Measurements from ENCODE around the gene ANKRD1. TPM values are rescaled to one million over a fixed set of nuclear protein-coding genes. Genes with fewer than 3 reads are reported as not detected.

The ANKRD1 gene
- total and polyA plus RNA-seq, 2 donors, result 2.0 to 27.4 TPM

GRCh38 chr10:90925079-90926029 lies 4.5 kb upstream of the ANKRD1 start:
- peaks cover 2 to 13% of the 10 kb centered on the region in 2 donors for H3K4me1 ChIP-seq (ENCODE audit: control insufficient read depth in 2 of 2, insufficient read depth in 2 of 2, low read length in 2 of 2)
- H3K27ac ChIP-seq (ENCODE audit: low read depth in 1 of 2, low read length in 1 of 2), result no peak overlapping the region
- H3K9me3 ChIP-seq (ENCODE audit: control insufficient read depth in 2 of 2, insufficient read depth in 1 of 2, low read length in 1 of 2), result no peaks in the 10 kb centered on the region
- H3K4me3 ChIP-seq (ENCODE audit: low read length in 2 of 2), result no peak overlapping the region
- 95% methylated on average over 5 of the region's 5 CpGs for WGBS
- H3K27me3 ChIP-seq (ENCODE audit: control insufficient read depth in 2 of 2, insufficient read depth in 1 of 2, low read length in 1 of 2), result no peaks in the 10 kb centered on the region
- H3K36me3 ChIP-seq (ENCODE audit: control insufficient read depth in 2 of 2, insufficient read depth in 2 of 2, low read length in 1 of 2), result no peaks in the 10 kb centered on the region
- DNase-seq (ENCODE audit: low read depth in 6 of 9, low spot score in 9 of 9), result no peak

GRCh38 chr10:90924552-90924951 lies 3.7 kb upstream of the ANKRD1 start:
- WGBS, result 97% methylated on average over 3 of the region's 3 CpGs
- no peak overlapping the region for H3K27ac ChIP-seq (ENCODE audit: low read depth in 1 of 2, low read length in 1 of 2)
- H3K4me3 ChIP-seq (ENCODE audit: low read length in 2 of 2), result no peak overlapping the region
- H3K9me3 ChIP-seq (ENCODE audit: control insufficient read depth in 2 of 2, insufficient read depth in 1 of 2, low read length in 1 of 2), result no peaks in the 10 kb centered on the region
- peaks cover 0 to 6% of the 10 kb centered on the region in 2 donors for H3K4me1 ChIP-seq (ENCODE audit: control insufficient read depth in 2 of 2, insufficient read depth in 2 of 2, low read length in 2 of 2)
- no peaks in the 10 kb centered on the region for H3K27me3 ChIP-seq (ENCODE audit: control insufficient read depth in 2 of 2, insufficient read depth in 1 of 2, low read length in 1 of 2)
- H3K36me3 ChIP-seq (ENCODE audit: control insufficient read depth in 2 of 2, insufficient read depth in 2 of 2, low read length in 1 of 2), result no peaks in the 10 kb centered on the region
- DNase-seq (ENCODE audit: low read depth in 6 of 9, low spot score in 9 of 9), result no peak

GRCh38 chr10:90923111-90923731 lies 2.3 kb upstream of the ANKRD1 start:
- Histone ChIP-seq H3K4me1 (ENCODE audit: control insufficient read depth in 2 of 2, insufficient read depth in 2 of 2, low read length in 2 of 2) (no peaks in the 10 kb centered on the region), H3K4me3 (ENCODE audit: low read length in 2 of 2) (no peak overlapping the region), H3K27ac (ENCODE audit: low read depth in 1 of 2, low read length in 1 of 2) (no peak overlapping the region), H3K27me3 (ENCODE audit: control insufficient read depth in 2 of 2, insufficient read depth in 1 of 2, low read length in 1 of 2) (no peaks in the 10 kb centered on the region), H3K9me3 (ENCODE audit: control insufficient read depth in 2 of 2, insufficient read depth in 1 of 2, low read length in 1 of 2) (no peaks in the 10 kb centered on the region), H3K36me3 (ENCODE audit: control insufficient read depth in 2 of 2, insufficient read depth in 2 of 2, low read length in 1 of 2) (no peaks in the 10 kb centered on the region)
- no peak for DNase-seq (ENCODE audit: low read depth in 6 of 9, low spot score in 9 of 9)
- WGBS, result 84% methylated on average over 2 of the region's 2 CpGs

- DNase-seq (ENCODE audit: low read depth in 6 of 9, low spot score in 9 of 9), result no peak
- H3K27ac ChIP-seq (ENCODE audit: low read depth in 1 of 2, low read length in 1 of 2), result no peak overlapping the region
- H3K4me3 ChIP-seq (ENCODE audit: low read length in 2 of 2), result no peak overlapping the region
- H3K27me3 ChIP-seq (ENCODE audit: control insufficient read depth in 2 of 2, insufficient read depth in 1 of 2, low read length in 1 of 2), result no peaks in the 10 kb centered on the region
- no peaks in the 10 kb centered on the region for H3K36me3 ChIP-seq (ENCODE audit: control insufficient read depth in 2 of 2, insufficient read depth in 2 of 2, low read length in 1 of 2)
- WGBS, result 93% methylated on average over 3 of the region's 3 CpGs
- no peaks in the 10 kb centered on the region for H3K9me3 ChIP-seq (ENCODE audit: control insufficient read depth in 2 of 2, insufficient read depth in 1 of 2, low read length in 1 of 2)
- no peaks in the 10 kb centered on the region for H3K4me1 ChIP-seq (ENCODE audit: control insufficient read depth in 2 of 2, insufficient read depth in 2 of 2, low read length in 2 of 2)
Observed at GRCh38 chr10:90921906-90922305, 1.0 kb upstream of the ANKRD1 start.

DNA sequence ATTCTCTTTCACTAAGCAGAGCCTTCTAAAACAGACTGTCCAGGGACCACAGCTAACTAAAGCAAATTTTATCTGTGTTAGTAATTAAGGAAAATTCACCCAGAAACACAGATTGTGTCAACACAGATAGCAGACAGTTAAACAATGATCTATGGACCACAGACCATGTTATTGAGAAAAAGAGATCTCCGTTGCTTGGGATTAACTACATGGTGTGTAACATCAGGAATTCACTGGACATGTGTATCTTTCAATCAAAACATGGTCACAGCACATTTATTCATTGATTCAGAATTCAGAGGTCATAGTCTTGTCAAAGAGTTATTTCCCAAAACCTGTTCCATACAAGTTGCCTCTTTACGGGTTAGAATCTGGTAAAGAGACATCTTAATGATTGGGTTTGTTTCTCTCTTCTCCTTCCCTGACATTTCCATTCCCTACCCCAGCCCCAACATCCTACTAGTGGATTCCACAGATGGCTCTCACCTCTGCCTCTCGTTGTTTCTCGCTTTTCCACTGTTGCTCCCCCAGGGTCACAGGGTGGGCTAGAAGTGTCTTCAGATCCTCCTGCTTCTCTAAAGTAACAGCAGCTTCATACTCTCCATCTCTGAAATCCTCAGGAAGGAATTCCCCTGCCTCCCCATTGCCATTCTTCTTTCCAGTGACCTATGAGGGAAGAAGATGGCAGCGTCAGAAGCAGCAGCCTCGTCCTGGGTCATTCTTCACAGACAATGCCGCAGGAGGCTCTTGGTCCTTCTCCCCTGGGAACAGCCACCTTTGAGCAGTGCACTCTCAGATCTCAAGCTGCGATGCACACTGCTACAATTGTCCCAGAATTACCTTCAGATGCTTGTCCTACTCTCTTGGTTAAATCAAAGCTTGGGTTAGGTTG lies 958 bp downstream of the ANKRD1 start:
- Histone ChIP-seq H3K36me3 (ENCODE audit: control insufficient read depth in 2 of 2, insufficient read depth in 2 of 2, low read length in 1 of 2) (no peaks in the 10 kb centered on the region), H3K4me1 (ENCODE audit: control insufficient read depth in 2 of 2, insufficient read depth in 2 of 2, low read length in 2 of 2) (no peaks in the 10 kb centered on the region), H3K27ac (ENCODE audit: low read depth in 1 of 2, low read length in 1 of 2) (no peak overlapping the region), H3K4me3 (ENCODE audit: low read length in 2 of 2) (no peak overlapping the region), H3K27me3 (ENCODE audit: control insufficient read depth in 2 of 2, insufficient read depth in 1 of 2, low read length in 1 of 2) (no peaks in the 10 kb centered on the region), H3K9me3 (ENCODE audit: control insufficient read depth in 2 of 2, insufficient read depth in 1 of 2, low read length in 1 of 2) (no peaks in the 10 kb centered on the region)
- WGBS, result 97% methylated on average over 8 of the region's 8 CpGs
- DNase-seq (ENCODE audit: low read depth in 6 of 9, low spot score in 9 of 9), result no peak

DNA sequence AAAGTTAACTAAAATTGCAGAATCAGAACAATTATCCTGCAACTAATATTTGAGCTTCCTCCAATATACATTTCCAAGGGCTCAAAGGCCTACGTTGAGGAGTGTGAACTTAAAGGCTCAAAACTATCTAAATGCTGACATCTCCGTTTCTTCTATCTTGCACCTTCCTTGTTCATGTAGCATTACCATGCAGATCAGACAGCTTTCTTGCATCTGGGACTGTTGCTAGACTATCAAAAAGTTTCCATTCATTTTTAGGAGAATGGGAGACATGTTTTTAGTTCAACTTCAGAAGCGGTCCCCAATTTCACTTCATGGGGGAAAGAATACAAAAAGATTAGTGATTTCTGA lies 2.9 kb downstream of the ANKRD1 start:
- no peaks in the 10 kb centered on the region for H3K36me3 ChIP-seq (ENCODE audit: control insufficient read depth in 2 of 2, insufficient read depth in 2 of 2, low read length in 1 of 2)
- H3K4me3 ChIP-seq (ENCODE audit: low read length in 2 of 2), result no peak overlapping the region
- H3K4me1 ChIP-seq (ENCODE audit: control insufficient read depth in 2 of 2, insufficient read depth in 2 of 2, low read length in 2 of 2), result no peaks in the 10 kb centered on the region
- H3K9me3 ChIP-seq (ENCODE audit: control insufficient read depth in 2 of 2, insufficient read depth in 1 of 2, low read length in 1 of 2), result no peaks in the 10 kb centered on the region
- DNase-seq (ENCODE audit: low read depth in 6 of 9, low spot score in 9 of 9), result no peak
- WGBS, result 78% methylated on average over 3 of the region's 3 CpGs
- no peaks in the 10 kb centered on the region for H3K27me3 ChIP-seq (ENCODE audit: control insufficient read depth in 2 of 2, insufficient read depth in 1 of 2, low read length in 1 of 2)
- H3K27ac ChIP-seq (ENCODE audit: low read depth in 1 of 2, low read length in 1 of 2), result no peak overlapping the region

DNA sequence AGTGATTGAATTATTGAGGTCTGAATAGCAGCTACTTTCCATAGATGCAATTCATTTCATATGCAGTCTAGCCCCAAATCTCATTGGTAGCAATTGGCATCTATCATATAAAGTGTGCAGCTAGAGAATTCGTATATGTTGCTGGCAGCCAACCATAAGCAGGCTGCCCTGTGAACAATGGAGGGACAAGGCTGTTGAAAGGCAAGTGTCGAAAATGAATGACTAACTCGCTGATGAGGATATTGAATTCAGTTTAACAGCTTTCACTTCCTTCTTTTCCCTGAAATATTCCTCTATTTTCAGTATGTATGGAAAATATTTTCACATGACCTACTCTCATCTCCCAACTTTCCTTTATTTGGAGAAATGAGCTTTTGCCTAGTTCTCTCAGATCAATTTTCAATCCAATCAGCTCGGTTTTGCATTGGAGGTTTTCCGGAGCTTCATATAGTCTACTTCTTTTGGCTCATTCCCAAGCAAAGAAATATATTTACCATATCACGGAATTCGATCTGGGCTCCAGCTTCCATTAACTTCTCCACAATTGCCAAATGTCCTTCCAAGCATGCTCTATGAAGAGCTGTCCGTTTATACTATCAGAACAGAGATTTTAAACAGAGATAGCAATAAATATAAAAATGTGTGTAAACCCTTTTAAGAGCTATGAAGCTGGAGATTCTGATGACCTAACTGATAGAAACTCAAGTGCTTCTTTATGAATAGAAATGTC lies 3.5 kb downstream of the ANKRD1 start:
- Histone ChIP-seq H3K27ac (ENCODE audit: low read depth in 1 of 2, low read length in 1 of 2) (no peak overlapping the region), H3K36me3 (ENCODE audit: control insufficient read depth in 2 of 2, insufficient read depth in 2 of 2, low read length in 1 of 2) (no peaks in the 10 kb centered on the region), H3K27me3 (ENCODE audit: control insufficient read depth in 2 of 2, insufficient read depth in 1 of 2, low read length in 1 of 2) (no peaks in the 10 kb centered on the region), H3K4me3 (ENCODE audit: low read length in 2 of 2) (no peak overlapping the region), H3K4me1 (ENCODE audit: control insufficient read depth in 2 of 2, insufficient read depth in 2 of 2, low read length in 2 of 2) (peaks cover 0 to 4% of the 10 kb centered on the region in 2 donors), H3K9me3 (ENCODE audit: control insufficient read depth in 2 of 2, insufficient read depth in 1 of 2, low read length in 1 of 2) (no peaks in the 10 kb centered on the region)
- DNase-seq (ENCODE audit: low read depth in 6 of 9, low spot score in 9 of 9), result no peak
- WGBS, result 95% methylated on average over 8 of the region's 8 CpGs

- no peaks in the 10 kb centered on the region for H3K27me3 ChIP-seq (ENCODE audit: control insufficient read depth in 2 of 2, insufficient read depth in 1 of 2, low read length in 1 of 2)
- 97% methylated on average over 6 of the region's 6 CpGs for WGBS
- DNase-seq (ENCODE audit: low read depth in 6 of 9, low spot score in 9 of 9), result no peak
Observed at GRCh38 chr10:90916392-90917237, 4.3 kb downstream of the ANKRD1 start.

More at GRCh38 chr10:90916392-90917237, 4.3 kb downstream of the ANKRD1 start:
- Histone ChIP-seq H3K27ac (ENCODE audit: low read depth in 1 of 2, low read length in 1 of 2) (no peak overlapping the region), H3K9me3 (ENCODE audit: control insufficient read depth in 2 of 2, insufficient read depth in 1 of 2, low read length in 1 of 2) (no peaks in the 10 kb centered on the region), H3K36me3 (ENCODE audit: control insufficient read depth in 2 of 2, insufficient read depth in 2 of 2, low read length in 1 of 2) (no peaks in the 10 kb centered on the region), H3K4me1 (ENCODE audit: control insufficient read depth in 2 of 2, insufficient read depth in 2 of 2, low read length in 2 of 2) (peaks cover 2 to 12% of the 10 kb centered on the region in 2 donors), H3K4me3 (ENCODE audit: low read length in 2 of 2) (no peak overlapping the region)
